ENCODE results near the gene ATRNL1.

Gene ATRNL1

DNA sequence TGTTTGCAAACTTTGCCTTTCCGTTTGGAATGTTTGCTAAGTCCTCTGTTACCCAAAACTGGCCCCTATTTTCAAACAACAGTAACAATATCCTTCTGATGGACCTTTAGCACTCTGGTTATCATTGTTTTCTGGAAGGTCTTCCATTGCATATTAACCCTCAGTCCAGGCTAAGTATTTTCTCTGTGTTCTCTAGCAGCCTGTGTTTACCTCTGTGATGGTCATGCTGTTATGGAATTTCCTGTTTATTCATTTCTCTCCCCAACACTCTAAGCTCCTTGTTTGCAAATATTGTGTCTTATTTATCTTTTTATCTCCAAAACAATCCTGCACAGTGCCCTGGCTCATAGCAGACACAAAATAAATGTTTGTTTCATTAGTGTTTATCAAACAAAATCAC, 560.3 kb downstream of the ATRNL1 start:
- Histone ChIP-seq H3K27me3 (no peaks in the 10 kb centered on the region), H3K9me3 (no peaks in the 10 kb centered on the region), H3K36me3 (no peaks in the 10 kb centered on the region), H3K4me1 (no peaks in the 10 kb centered on the region), H3K4me3 (ENCODE audit: low read depth, low read length) (no peak overlapping the region)
- DNase-seq = no peak
- TF ChIP-seq, protein P1, sequence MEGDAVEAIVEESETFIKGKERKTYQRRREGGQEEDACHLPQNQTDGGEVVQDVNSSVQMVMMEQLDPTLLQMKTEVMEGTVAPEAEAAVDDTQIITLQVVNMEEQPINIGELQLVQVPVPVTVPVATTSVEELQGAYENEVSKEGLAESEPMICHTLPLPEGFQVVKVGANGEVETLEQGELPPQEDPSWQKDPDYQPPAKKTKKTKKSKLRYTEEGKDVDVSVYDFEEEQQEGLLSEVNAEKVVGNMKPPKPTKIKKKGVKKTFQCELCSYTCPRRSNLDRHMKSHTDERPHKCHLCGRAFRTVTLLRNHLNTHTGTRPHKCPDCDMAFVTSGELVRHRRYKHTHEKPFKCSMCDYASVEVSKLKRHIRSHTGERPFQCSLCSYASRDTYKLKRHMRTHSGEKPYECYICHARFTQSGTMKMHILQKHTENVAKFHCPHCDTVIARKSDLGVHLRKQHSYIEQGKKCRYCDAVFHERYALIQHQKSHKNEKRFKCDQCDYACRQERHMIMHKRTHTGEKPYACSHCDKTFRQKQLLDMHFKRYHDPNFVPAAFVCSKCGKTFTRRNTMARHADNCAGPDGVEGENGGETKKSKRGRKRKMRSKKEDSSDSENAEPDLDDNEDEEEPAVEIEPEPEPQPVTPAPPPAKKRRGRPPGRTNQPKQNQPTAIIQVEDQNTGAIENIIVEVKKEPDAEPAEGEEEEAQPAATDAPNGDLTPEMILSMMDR (IDR thresholded peaks at IDR 0.05; ENCODE audit: low read depth, low read length) = no peak

DNA sequence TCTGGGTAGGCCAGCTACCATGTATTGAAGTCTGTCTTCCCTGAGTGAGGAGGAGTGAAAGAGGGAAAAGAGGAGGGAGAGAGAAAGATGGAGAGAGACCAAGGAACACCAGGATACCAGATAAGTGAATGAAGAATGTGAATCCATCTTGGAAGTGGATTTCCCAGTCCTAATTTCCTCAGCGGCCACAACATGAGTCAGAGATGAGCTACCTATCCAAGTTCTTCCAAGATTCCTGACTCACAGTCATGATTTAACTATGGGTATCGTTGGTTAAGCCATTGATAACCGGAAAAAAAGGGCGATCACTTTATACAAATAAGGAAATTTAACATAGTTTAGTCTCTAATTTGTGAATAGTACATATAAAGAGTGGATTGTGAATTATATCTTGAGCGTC, 561.8 kb downstream of the ATRNL1 start:
- no peaks in the 10 kb centered on the region for H3K4me1 ChIP-seq
- no peak for DNase-seq
- H3K9me3 ChIP-seq = no peaks in the 10 kb centered on the region
- H3K27me3 ChIP-seq = no peaks in the 10 kb centered on the region
- H3K4me3 ChIP-seq (ENCODE audit: low read depth, low read length) = no peak overlapping the region
- TF ChIP-seq, protein P1 (IDR thresholded peaks at IDR 0.05; ENCODE audit: low read depth, low read length) = no peak
- H3K36me3 ChIP-seq = no peaks in the 10 kb centered on the region

DNA sequence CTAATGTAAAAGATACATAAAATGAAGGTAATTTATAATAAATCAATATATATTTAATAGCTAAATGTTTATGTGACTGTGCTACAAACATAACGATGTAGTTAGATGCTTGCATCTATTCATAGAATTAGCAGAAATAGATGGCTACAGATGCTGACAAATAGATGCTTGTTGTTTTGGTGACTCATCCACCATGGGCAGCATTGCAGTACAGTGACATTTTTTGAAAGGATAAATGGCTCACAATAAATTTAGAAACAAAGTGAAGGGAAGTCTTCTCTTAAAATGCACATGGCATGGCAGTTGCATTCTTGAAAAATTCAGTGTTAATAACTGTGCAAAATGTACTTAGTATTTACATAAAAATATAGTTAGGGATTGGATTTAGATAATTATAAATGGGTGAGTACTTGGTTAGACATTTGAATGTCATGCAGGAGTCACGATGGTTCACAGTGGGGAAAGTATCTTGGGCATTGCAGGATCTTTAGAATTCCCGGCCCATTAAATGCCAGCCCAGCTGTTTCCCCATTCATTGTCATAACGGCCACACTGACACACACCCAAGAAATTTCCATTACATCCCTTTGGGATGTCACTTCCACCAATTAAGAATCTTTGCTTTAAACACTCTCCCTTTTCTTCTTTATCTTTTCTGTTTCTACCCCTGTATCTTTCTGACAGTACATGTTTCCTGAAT, 564.1 kb downstream of the ATRNL1 start:
- Histone ChIP-seq H3K27me3 (no peaks in the 10 kb centered on the region), H3K9me3 (no peaks in the 10 kb centered on the region), H3K4me1 (no peaks in the 10 kb centered on the region), H3K36me3 (no peaks in the 10 kb centered on the region), H3K4me3 (ENCODE audit: low read depth, low read length) (no peak overlapping the region)
- DNase-seq = no peak
- TF ChIP-seq, protein P1 (IDR thresholded peaks at IDR 0.05; ENCODE audit: low read depth, low read length) = no peak

DNA sequence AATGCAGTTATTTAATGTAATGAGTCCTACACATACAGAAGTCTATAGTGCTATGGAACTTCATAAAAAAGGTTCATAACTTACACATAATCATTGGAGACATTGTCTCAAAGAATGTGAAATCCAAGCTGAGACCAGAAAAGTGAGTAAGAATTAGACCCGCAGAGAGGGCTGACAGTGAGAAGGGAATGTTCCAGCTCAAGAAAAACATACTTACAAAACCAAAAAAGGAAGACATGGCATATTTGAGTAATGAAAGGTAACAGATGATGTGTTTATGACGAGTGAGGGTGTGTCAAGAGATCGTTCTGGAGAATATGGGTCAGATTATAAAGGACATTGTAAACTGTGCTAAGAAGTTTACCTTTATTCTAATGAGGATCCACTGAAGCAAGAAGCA, 566.5 kb downstream of the ATRNL1 start:
- no peak overlapping the region for H3K4me3 ChIP-seq (ENCODE audit: low read depth, low read length)
- no peaks in the 10 kb centered on the region for H3K36me3 ChIP-seq
- no peaks in the 10 kb centered on the region for H3K4me1 ChIP-seq
- no peaks in the 10 kb centered on the region for H3K27me3 ChIP-seq
- DNase-seq = no peak
- H3K9me3 ChIP-seq = no peaks in the 10 kb centered on the region
- TF ChIP-seq, protein P1 (IDR thresholded peaks at IDR 0.05; ENCODE audit: low read depth, low read length) = no peak

DNA sequence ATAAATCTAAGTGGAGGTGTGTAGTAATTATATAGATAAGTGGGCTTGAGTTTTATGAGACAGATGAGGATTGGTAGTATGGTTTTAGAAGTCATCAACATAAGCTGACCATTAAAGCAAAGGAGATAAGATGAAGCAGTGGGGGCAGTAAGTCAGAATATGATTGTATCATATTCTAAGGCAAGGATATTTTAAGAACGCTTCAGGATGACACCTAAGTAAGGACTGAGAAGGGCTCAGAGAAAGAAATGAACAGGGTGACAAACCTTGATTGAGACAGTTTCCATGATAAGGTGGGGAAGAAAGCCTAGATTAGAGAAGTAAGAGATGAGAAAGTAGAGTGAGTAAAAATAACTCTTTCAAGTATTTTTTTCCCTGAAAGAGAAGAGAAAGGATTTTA, 567.2 kb downstream of the ATRNL1 start:
- Histone ChIP-seq H3K9me3 (no peaks in the 10 kb centered on the region), H3K4me3 (ENCODE audit: low read depth, low read length) (no peak overlapping the region), H3K36me3 (no peaks in the 10 kb centered on the region), H3K27me3 (no peaks in the 10 kb centered on the region), H3K4me1 (no peaks in the 10 kb centered on the region)
- DNase-seq = no peak
- TF ChIP-seq, protein P1 (IDR thresholded peaks at IDR 0.05; ENCODE audit: low read depth, low read length) = no peak

DNA sequence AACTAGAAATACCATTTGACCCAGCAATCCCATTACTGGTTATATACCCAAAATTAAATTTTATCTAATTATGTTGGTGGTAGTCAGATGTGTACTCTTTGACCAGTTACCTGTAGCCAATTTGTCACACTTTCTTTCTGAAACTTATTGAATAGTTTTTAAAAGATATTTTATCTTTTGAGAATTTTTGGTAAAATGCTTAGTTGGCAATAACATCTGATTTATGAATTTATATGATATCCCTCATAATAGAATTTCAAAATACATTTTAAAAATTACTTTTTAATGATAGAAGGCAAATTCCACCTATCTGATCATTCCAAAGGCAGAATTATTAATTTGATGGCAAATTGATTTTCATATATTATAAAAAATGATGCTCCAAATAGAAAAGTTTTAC, 569.3 kb downstream of the ATRNL1 start:
- no peak for DNase-seq
- Histone ChIP-seq H3K9me3 (no peaks in the 10 kb centered on the region), H3K4me1 (no peaks in the 10 kb centered on the region), H3K4me3 (ENCODE audit: low read depth, low read length) (no peak overlapping the region), H3K27me3 (no peaks in the 10 kb centered on the region), H3K36me3 (no peaks in the 10 kb centered on the region)
- TF ChIP-seq, protein P1 (IDR thresholded peaks at IDR 0.05; ENCODE audit: low read depth, low read length) = no peak

Data from BE2C (cell line).